HG03060 (cell line): Measurements from ENCODE around the gene VPS37B.

ENCODE experiments used
- ATAC-seq: cut with Tn5 transposase; IDR thresholded peaks from one replicate; pipeline ENCODE4 v1.9.1; 2021; ENCODE audit warnings: low read depth, moderate number of reproducible peaks; ENCODE audit not compliant: unreplicated experiment

The VPS37B gene

GRCh38 chr12:122855071-122855829, 40.7 kb downstream of the VPS37B start:
- no peak for ATAC-seq

- no peak for ATAC-seq
Observed at GRCh38 chr12:122854554-122854953, 41.4 kb downstream of the VPS37B start.

GRCh38 chr12:122853582-122854245, 42.2 kb downstream of the VPS37B start:
- no peak for ATAC-seq

- no peak for ATAC-seq
Observed at GRCh38 chr12:122852336-122853275, 43.3 kb downstream of the VPS37B start.

- ATAC-seq: no peak
Observed at GRCh38 chr12:122851820-122852219, 44.1 kb downstream of the VPS37B start.

GRCh38 chr12:122850695-122851350, 45.1 kb downstream of the VPS37B start:
- ATAC-seq: no peak

- ATAC-seq: no peak
Observed at GRCh38 chr12:122850048-122850445, 45.9 kb downstream of the VPS37B start.

- no peak for ATAC-seq
Observed at GRCh38 chr12:122849352-122850047, 46.4 kb downstream of the VPS37B start.

- ATAC-seq: no peak
Observed at GRCh38 chr12:122848471-122849351, 47.2 kb downstream of the VPS37B start.

- no peak for ATAC-seq
Observed at GRCh38 chr12:122847921-122848421, 48.0 kb downstream of the VPS37B start.

- no peak for ATAC-seq
Observed at GRCh38 chr12:122847516-122847836, 48.4 kb downstream of the VPS37B start.

- ATAC-seq: no peak
Observed at GRCh38 chr12:122846622-122847515, 49.1 kb downstream of the VPS37B start.

GRCh38 chr12:122845865-122846621, 49.9 kb downstream of the VPS37B start:
- ATAC-seq: no peak

GRCh38 chr12:122845041-122845864, 50.7 kb downstream of the VPS37B start:
- ATAC-seq: no peak

- no peak for ATAC-seq
Observed at GRCh38 chr12:122844366-122844971, 51.5 kb downstream of the VPS37B start.

- no peak for ATAC-seq
Observed at GRCh38 chr12:122843455-122843854, 52.5 kb downstream of the VPS37B start.
